ENCODE measurements around the gene USP2. TPM values are rescaled to one million over a fixed set of nuclear protein-coding genes. Genes with fewer than 3 reads are reported as not detected.

Gene USP2
- total and polyA plus RNA-seq, 8 donors, result 4.4 to 15.4 (median 6.6) TPM

GRCh38 chr11:119375337-119376196, 5.9 kb downstream of the USP2 start:
- WGBS, 2 donors, result 56 to 63% methylated on average over 13 to 14 of the region's 14 CpGs
- no peaks in the 10 kb centered on the region for H3K27me3 ChIP-seq
- H3K4me3 ChIP-seq, result no peak overlapping the region
- peaks cover 5 to 18% (median 10%) of the 10 kb centered on the region in 3 donors for H3K4me1 ChIP-seq
- DNase-seq (peak in 3 of 6 donors; percentile 66 to 71 (median 68)), FAIRE-seq (no peak), ATAC-seq (peak; percentile 40 to 50 (median 42))
- H3K36me3 ChIP-seq, result no peaks in the 10 kb centered on the region
- no peaks in the 10 kb centered on the region for H3K9me3 ChIP-seq
- H3K27ac ChIP-seq, result peak overlapping the region; percentile 78 to 87 (median 84)
- TF ChIP-seq CTCF (IDR thresholded peaks at IDR 0.05), result no peak
- intact Hi-C loops (cut with DNase I), result loop anchor here in 2 of 3 donors (5.0 to 10.0 kb wide), 2 partner anchors 38 to 51 kb away; no protein-coding TSS in a partner anchor

- DNase-seq (no peak), FAIRE-seq (no peak), ATAC-seq (no peak)
- Histone ChIP-seq H3K27me3 (no peaks in the 10 kb centered on the region), H3K9me3 (no peaks in the 10 kb centered on the region), H3K4me1 (peaks cover 4 to 24% (median 14%) of the 10 kb centered on the region in 3 donors), H3K27ac (peak overlapping the region; percentile 78 to 87 (median 84)), H3K36me3 (no peaks in the 10 kb centered on the region), H3K4me3 (no peak overlapping the region)
- intact Hi-C loops (cut with DNase I), result loop anchor here in 2 of 3 donors (5.0 to 10.0 kb wide), 2 partner anchors 37 to 50 kb away; no protein-coding TSS in a partner anchor
- WGBS, 2 donors, result 37 to 42% methylated on average over 11 of the region's 11 CpGs
- TF ChIP-seq CTCF (IDR thresholded peaks at IDR 0.05), result no peak
Observed at GRCh38 chr11:119374632-119375336, 6.7 kb downstream of the USP2 start.

GRCh38 chr11:119373921-119374631, 7.4 kb downstream of the USP2 start:
- peak; percentile 90 to 94 (median 92) for TF ChIP-seq CTCF (IDR thresholded peaks at IDR 0.05)
- peak; percentile 67 to 90 (median 86) for DNase-seq
- no peak overlapping the region for H3K27ac ChIP-seq
- intact Hi-C loops (cut with DNase I), result loop anchor here in 1 of 3 donors (10.0 kb wide), 1 partner anchor 49 kb away; no protein-coding TSS in a partner anchor
- peak; percentile 39 to 76 (median 68) for ATAC-seq
- WGBS, 2 donors, result 44 to 46% methylated on average over 5 of the region's 5 CpGs
- H3K27me3 ChIP-seq, result no peaks in the 10 kb centered on the region
- no peak for FAIRE-seq
- H3K4me1 ChIP-seq, result peaks cover 9 to 30% (median 21%) of the 10 kb centered on the region in 3 donors
- H3K36me3 ChIP-seq, result no peaks in the 10 kb centered on the region
- H3K9me3 ChIP-seq, result no peaks in the 10 kb centered on the region
- H3K4me3 ChIP-seq, result no peak overlapping the region

- 67 to 68% methylated on average over 23 of the region's 23 CpGs for WGBS, 2 donors
- no peak for ATAC-seq
- Histone ChIP-seq H3K36me3 (no peaks in the 10 kb centered on the region), H3K4me3 (no peak overlapping the region), H3K27ac (no peak overlapping the region), H3K27me3 (no peaks in the 10 kb centered on the region), H3K4me1 (peaks cover 12 to 34% (median 28%) of the 10 kb centered on the region in 3 donors), H3K9me3 (no peaks in the 10 kb centered on the region)
- FAIRE-seq, result no peak
- DNase-seq, result peak in 2 of 6 donors; percentile 60 to 78
- TF ChIP-seq CTCF (IDR thresholded peaks at IDR 0.05), result no peak
- intact Hi-C loops (cut with DNase I), result loop anchor here in 1 of 3 donors (10.0 kb wide), 1 partner anchor 48 kb away; no protein-coding TSS in a partner anchor
Observed at GRCh38 chr11:119373059-119373920, 8.2 kb downstream of the USP2 start.
